ENCODE data around the gene PIAS3.

PIAS3 gene

GRCh38 chr1:145868232-145868631 lies 9.4 kb upstream of the PIAS3 start:
- no peak overlapping the region for H3K9ac ChIP-seq (ENCODE audit: low read depth, low read length)
- H3K4me3 ChIP-seq (ENCODE audit: low read depth, low read length), result no peak overlapping the region
- H3K4me1 ChIP-seq (ENCODE audit: control insufficient read depth, insufficient read depth, low read length), result peaks cover 11% of the 10 kb centered on the region
- H3K27me3 ChIP-seq (ENCODE audit: control insufficient read depth, insufficient read depth, low read length), result peaks cover 13% of the 10 kb centered on the region
- no peaks in the 10 kb centered on the region for H3K9me3 ChIP-seq (ENCODE audit: control insufficient read depth, insufficient read depth, low read length)
- no peaks in the 10 kb centered on the region for H3K36me3 ChIP-seq (ENCODE audit: control insufficient read depth, insufficient read depth, low read length)

- Histone ChIP-seq H3K27me3 (ENCODE audit: control insufficient read depth, insufficient read depth, low read length) (no peaks in the 10 kb centered on the region), H3K4me3 (ENCODE audit: low read depth, low read length) (no peak overlapping the region), H3K9me3 (ENCODE audit: control insufficient read depth, insufficient read depth, low read length) (no peaks in the 10 kb centered on the region), H3K4me1 (ENCODE audit: control insufficient read depth, insufficient read depth, low read length) (peaks cover 5% of the 10 kb centered on the region), H3K9ac (ENCODE audit: low read depth, low read length) (no peak overlapping the region), H3K36me3 (ENCODE audit: control insufficient read depth, insufficient read depth, low read length) (no peaks in the 10 kb centered on the region)
Measured at GRCh38 chr1:145863282-145864018, 4.6 kb upstream of the PIAS3 start.

GRCh38 chr1:145859491-145860023 lies 676 bp upstream of the PIAS3 start:
- H3K36me3 ChIP-seq (ENCODE audit: control insufficient read depth, insufficient read depth, low read length), result peaks cover 16% of the 10 kb centered on the region
- H3K4me1 ChIP-seq (ENCODE audit: control insufficient read depth, insufficient read depth, low read length), result peaks cover 3% of the 10 kb centered on the region
- peak overlapping the region; percentile 99 for H3K4me3 ChIP-seq (ENCODE audit: low read depth, low read length)
- peak overlapping the region; percentile 73 for H3K9ac ChIP-seq (ENCODE audit: low read depth, low read length)
- no peaks in the 10 kb centered on the region for H3K9me3 ChIP-seq (ENCODE audit: control insufficient read depth, insufficient read depth, low read length)
- H3K27me3 ChIP-seq (ENCODE audit: control insufficient read depth, insufficient read depth, low read length), result no peaks in the 10 kb centered on the region

- H3K9me3 ChIP-seq (ENCODE audit: control insufficient read depth, insufficient read depth, low read length), result no peaks in the 10 kb centered on the region
- H3K4me1 ChIP-seq (ENCODE audit: control insufficient read depth, insufficient read depth, low read length), result peaks cover 3% of the 10 kb centered on the region
- H3K27me3 ChIP-seq (ENCODE audit: control insufficient read depth, insufficient read depth, low read length), result no peaks in the 10 kb centered on the region
- H3K9ac ChIP-seq (ENCODE audit: low read depth, low read length), result peak overlapping the region; percentile 70
- peaks cover 27% of the 10 kb centered on the region for H3K36me3 ChIP-seq (ENCODE audit: control insufficient read depth, insufficient read depth, low read length)
- H3K4me3 ChIP-seq (ENCODE audit: low read depth, low read length), result peak overlapping the region; percentile 99
Measured at GRCh38 chr1:145858238-145858900, 512 bp downstream of the PIAS3 start.

- Histone ChIP-seq H3K27me3 (ENCODE audit: control insufficient read depth, insufficient read depth, low read length) (no peaks in the 10 kb centered on the region), H3K4me1 (ENCODE audit: control insufficient read depth, insufficient read depth, low read length) (peaks cover 3% of the 10 kb centered on the region), H3K4me3 (ENCODE audit: low read depth, low read length) (no peak overlapping the region), H3K36me3 (ENCODE audit: control insufficient read depth, insufficient read depth, low read length) (peaks cover 33% of the 10 kb centered on the region), H3K9ac (ENCODE audit: low read depth, low read length) (no peak overlapping the region), H3K9me3 (ENCODE audit: control insufficient read depth, insufficient read depth, low read length) (no peaks in the 10 kb centered on the region)
Measured at GRCh38 chr1:145857170-145857569, 1.7 kb downstream of the PIAS3 start.

- H3K36me3 ChIP-seq (ENCODE audit: control insufficient read depth, insufficient read depth, low read length), result peaks cover 36% of the 10 kb centered on the region
Measured at GRCh38 chr1:145855426-145855948, 3.4 kb downstream of the PIAS3 start.

GRCh38 chr1:145849356-145850160 lies 9.3 kb downstream of the PIAS3 start:
- H3K4me1 ChIP-seq (ENCODE audit: control insufficient read depth, insufficient read depth, low read length), result no peaks in the 10 kb centered on the region
- H3K27me3 ChIP-seq (ENCODE audit: control insufficient read depth, insufficient read depth, low read length), result no peaks in the 10 kb centered on the region
- no peaks in the 10 kb centered on the region for H3K9me3 ChIP-seq (ENCODE audit: control insufficient read depth, insufficient read depth, low read length)
- H3K4me3 ChIP-seq (ENCODE audit: low read depth, low read length), result no peak overlapping the region
- no peak overlapping the region for H3K9ac ChIP-seq (ENCODE audit: low read depth, low read length)
- peaks cover 39% of the 10 kb centered on the region for H3K36me3 ChIP-seq (ENCODE audit: control insufficient read depth, insufficient read depth, low read length)

More at GRCh38 chr1:145855426-145855948, 3.4 kb downstream of the PIAS3 start:
- Histone ChIP-seq H3K4me1 (ENCODE audit: control insufficient read depth, insufficient read depth, low read length) (peaks cover 3% of the 10 kb centered on the region), H3K4me3 (ENCODE audit: low read depth, low read length) (no peak overlapping the region), H3K9ac (ENCODE audit: low read depth, low read length) (no peak overlapping the region), H3K27me3 (ENCODE audit: control insufficient read depth, insufficient read depth, low read length) (no peaks in the 10 kb centered on the region), H3K9me3 (ENCODE audit: control insufficient read depth, insufficient read depth, low read length) (no peaks in the 10 kb centered on the region)

GRCh38 chr1:145847827-145848226 lies 11.1 kb downstream of the PIAS3 start:
- Histone ChIP-seq H3K27me3 (ENCODE audit: control insufficient read depth, insufficient read depth, low read length) (no peaks in the 10 kb centered on the region), H3K9me3 (ENCODE audit: control insufficient read depth, insufficient read depth, low read length) (no peaks in the 10 kb centered on the region), H3K36me3 (ENCODE audit: control insufficient read depth, insufficient read depth, low read length) (peaks cover 24% of the 10 kb centered on the region), H3K4me3 (ENCODE audit: low read depth, low read length) (no peak overlapping the region), H3K4me1 (ENCODE audit: control insufficient read depth, insufficient read depth, low read length) (no peaks in the 10 kb centered on the region), H3K9ac (ENCODE audit: low read depth, low read length) (no peak overlapping the region)

GRCh38 chr1:145846201-145846612 lies 12.7 kb downstream of the PIAS3 start:
- H3K9ac ChIP-seq (ENCODE audit: low read depth, low read length), result no peak overlapping the region
- H3K9me3 ChIP-seq (ENCODE audit: control insufficient read depth, insufficient read depth, low read length), result no peaks in the 10 kb centered on the region
- H3K27me3 ChIP-seq (ENCODE audit: control insufficient read depth, insufficient read depth, low read length), result no peaks in the 10 kb centered on the region
- H3K4me1 ChIP-seq (ENCODE audit: control insufficient read depth, insufficient read depth, low read length), result no peaks in the 10 kb centered on the region
- H3K4me3 ChIP-seq (ENCODE audit: low read depth, low read length), result peak overlapping the region; percentile 61
- peaks cover 21% of the 10 kb centered on the region for H3K36me3 ChIP-seq (ENCODE audit: control insufficient read depth, insufficient read depth, low read length)

- Histone ChIP-seq H3K36me3 (ENCODE audit: control insufficient read depth, insufficient read depth, low read length) (peaks cover 20% of the 10 kb centered on the region), H3K9me3 (ENCODE audit: control insufficient read depth, insufficient read depth, low read length) (no peaks in the 10 kb centered on the region)
Measured at GRCh38 chr1:145845514-145846161, 13.2 kb downstream of the PIAS3 start, which contains the start of gene NUDT17. Gene NUDT17, plus strand, starts transcription at chr1:145845630. Its CDS starts 11 bp downstream, at chr1:145845641.

GRCh38 chr1:145845144-145845513 lies 13.8 kb downstream of the PIAS3 start:
- Histone ChIP-seq H3K27me3 (ENCODE audit: control insufficient read depth, insufficient read depth, low read length) (no peaks in the 10 kb centered on the region), H3K36me3 (ENCODE audit: control insufficient read depth, insufficient read depth, low read length) (peaks cover 15% of the 10 kb centered on the region), H3K4me1 (ENCODE audit: control insufficient read depth, insufficient read depth, low read length) (no peaks in the 10 kb centered on the region), H3K9me3 (ENCODE audit: control insufficient read depth, insufficient read depth, low read length) (no peaks in the 10 kb centered on the region), H3K9ac (ENCODE audit: low read depth, low read length) (no peak overlapping the region), H3K4me3 (ENCODE audit: low read depth, low read length) (peak overlapping the region; percentile 61)

More at GRCh38 chr1:145845514-145846161, 13.2 kb downstream of the PIAS3 start, which contains the start of gene NUDT17:
- Histone ChIP-seq H3K4me3 (ENCODE audit: low read depth, low read length) (peak within 1 kb of the TSS; percentile 61), H3K9ac (ENCODE audit: low read depth, low read length) (peak within 1 kb of the TSS; percentile 77), H3K4me1 (ENCODE audit: control insufficient read depth, insufficient read depth, low read length) (no peaks in the 10 kb centered on the region), H3K27me3 (ENCODE audit: control insufficient read depth, insufficient read depth, low read length) (no peaks in the 10 kb centered on the region)
